K562 treated with DMSO at 1 percent for 48 hours (cell line): Measurements from ENCODE around the gene CFAP43. TPM values are rescaled to one million over a fixed set of nuclear protein-coding genes. Genes with fewer than 3 reads are reported as not detected.

Source experiments
- total RNA-seq: library from RNA; unstranded; fragments of 300-600 nt; gene quantifications from 2 replicates; pipeline ENCODE4 v1.2.3, GENCODE V29; 2022; ENCODE audit warnings: low replicate concordance; ENCODE audit errors: extremely low read depth

CFAP43 gene
- not detected in 2 replicates for total RNA-seq

DNA sequence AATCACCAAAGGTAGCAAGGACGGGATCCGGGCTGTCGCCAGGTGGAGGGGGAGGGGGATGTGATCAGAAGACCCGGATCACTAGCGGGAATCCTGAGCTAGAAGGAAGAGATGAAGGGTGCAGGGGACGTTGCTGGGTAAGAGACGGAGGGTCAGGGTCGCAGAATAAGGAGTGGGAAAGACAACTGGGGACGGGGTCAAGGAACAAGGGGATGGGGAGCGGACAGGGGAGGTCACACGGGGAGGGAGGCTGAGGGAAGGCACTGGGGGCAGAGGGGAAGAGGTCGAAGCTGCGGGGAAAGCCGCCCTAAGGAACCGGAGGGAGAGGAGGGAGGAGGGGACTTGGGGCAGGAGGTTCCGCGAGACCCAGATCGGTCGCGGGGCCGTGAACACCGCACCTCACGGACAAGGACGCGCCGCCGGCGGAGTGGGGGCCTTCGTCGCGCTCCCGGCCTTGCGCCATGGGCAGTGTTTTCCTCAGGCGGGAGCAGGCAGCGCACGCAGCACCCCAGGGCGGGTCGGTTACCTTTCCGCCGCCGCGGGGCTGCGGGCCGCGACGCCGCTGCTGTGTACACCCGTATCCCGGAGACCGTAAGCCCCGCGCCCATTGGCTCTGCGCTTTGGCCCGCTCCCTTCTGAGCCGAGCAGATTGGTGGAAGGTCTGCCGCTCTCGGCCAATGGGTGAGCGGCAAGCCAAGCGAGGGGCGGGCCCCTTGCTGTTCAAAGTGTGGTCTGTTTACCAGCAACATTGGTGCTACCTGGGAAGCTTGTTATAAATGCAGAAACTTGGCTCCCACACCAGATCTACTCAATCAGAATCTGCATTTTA lies at the start of gene CFAP43:
Gene CFAP43 (minus strand): TSS at position 581 of the 829 bp plus-strand sequence. CDS start 118 bp downstream, at position 463.

DNA sequence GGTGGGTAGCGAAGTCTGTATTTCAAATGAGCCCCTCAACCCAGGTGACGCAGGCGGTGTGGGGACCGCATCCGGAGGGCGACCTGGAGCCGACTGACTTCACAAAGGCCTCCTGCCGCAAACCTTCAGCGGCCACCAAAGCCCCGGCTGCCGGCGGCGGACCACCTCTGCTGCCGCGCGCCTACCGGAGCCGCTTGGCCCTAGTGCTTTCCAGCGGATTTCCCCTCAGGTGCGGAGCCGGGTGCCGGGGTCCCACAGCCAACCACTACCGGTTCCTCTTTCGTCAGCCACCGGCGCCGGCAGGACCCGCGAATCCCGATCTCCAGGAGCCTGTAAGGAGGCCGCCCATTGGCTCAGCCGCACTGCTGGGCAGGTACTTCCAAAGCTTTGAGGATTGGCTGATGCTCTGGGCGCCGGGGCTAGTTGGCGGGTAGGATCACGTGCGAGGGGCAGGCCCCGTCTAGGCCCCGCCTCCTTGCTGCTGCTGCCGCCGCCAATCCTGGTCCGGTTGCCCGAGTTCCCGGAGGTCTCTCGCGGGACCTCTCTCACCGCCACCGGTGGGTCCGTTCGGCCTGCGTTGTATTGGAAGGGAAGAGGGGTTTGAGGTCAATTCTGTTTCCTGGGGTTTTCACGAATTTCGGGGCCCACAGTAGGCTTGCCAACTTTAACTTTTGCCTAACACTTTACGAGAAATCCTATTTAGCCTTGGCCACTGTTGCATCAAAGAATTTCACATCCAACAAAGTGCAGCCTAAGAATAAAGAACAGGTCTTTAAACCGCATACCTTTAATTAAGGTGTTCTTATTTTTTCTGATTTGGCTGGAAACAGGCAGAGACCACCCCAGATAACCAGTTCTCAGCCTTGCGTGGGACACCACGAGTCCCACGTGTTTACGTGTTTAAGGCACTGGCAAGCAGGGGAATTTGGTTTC lies 36.8 kb upstream of the CFAP43 start, which contains the start of gene GSTO2:
Gene GSTO2 (plus strand): TSS at position 472 of the 933 bp plus-strand sequence. CDS start 5,732 bp downstream, outside the sequence.

DNA sequence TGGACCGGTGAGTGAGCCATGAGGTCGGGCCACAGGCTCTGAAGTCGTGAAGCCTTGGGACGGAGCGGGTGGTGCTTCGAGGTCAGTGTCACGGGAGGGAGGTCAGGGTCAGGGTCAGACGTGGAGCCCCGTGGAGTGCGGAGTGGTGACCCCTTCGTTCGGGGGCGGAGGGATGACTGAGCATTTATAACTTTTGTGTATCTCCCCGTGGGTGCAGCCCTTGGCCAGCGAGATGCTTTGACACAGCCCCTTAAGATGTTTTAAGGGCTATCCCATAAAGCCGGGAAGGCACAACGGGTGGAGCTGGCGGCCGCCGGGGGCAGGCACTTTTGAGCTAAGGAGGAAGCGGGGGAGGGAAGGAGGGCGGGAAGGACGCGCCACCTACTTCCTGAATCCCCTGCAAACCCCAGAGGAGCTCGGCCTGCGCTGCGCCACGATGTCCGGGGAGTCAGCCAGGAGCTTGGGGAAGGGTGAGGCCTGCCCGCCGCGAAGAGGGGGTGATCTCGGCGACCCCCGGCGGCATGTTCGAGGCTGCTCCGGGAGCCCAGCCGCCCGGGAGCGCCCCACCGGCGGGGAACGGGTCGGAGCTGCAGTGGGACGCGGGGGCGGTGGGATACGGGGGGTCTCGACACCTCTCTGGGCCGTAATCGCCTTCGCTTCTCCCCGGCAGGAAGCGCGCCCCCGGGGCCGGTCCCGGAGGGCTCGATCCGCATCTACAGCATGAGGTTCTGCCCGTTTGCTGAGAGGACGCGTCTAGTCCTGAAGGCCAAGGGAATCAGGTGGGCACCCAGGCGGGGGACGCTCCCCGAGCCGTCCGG lies 22.5 kb upstream of the CFAP43 start, which contains the start of gene GSTO1:
Gene GSTO1 (plus strand): TSS at position 400 of the 818 bp plus-strand sequence. CDS start 37 bp downstream, at position 437.

GRCh38 chr10:104121485-104122224 lies 110.5 kb downstream of the CFAP43 start, which contains the start of gene SFR1:
Gene SFR1 (plus strand): TSS chr10:104122171. CDS start chr10:104122184, 13 bp downstream.

DNA sequence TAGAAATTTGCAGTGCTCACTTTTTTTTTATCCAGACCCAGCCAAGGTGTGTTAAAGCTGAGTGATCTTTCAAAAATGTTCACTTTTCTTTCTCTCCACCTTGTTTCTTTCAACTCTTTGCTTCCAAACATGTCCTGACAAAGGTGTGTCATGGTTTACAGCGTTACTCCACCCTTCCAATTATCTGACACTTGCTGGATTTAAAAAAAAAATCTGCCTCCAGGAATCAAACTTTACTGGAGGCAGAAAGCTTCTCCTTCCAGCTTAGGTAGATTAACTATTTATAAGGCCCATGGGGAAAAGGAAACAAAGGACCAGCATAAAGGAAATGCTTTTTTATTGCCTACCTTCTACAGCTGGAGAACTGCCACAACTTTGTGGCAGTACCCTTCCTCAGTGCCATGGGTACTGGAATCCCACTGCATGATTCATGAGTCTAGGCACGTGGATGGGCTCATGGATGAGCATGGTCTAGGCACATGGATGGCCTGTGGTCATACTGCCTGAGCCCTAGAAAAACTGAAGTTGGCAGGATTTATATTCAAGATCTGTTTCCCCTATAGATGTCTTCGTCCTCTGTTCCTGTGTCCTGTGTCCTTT lies 146.3 kb downstream of the CFAP43 start, which contains the start of gene COL17A1:
Gene COL17A1 (minus strand): TSS at position 80 of the 600 bp plus-strand sequence. CDS start 5,207 bp downstream, outside the sequence.

Other genes with a start within 250 kb of the CFAP43 start
- gene COL17A1, start 146.5 kb downstream of the CFAP43 start, total RNA-seq = not detected in 2 replicates
- gene SFR1, start 110.2 kb downstream of the CFAP43 start, total RNA-seq = not detected in 2 replicates
- not detected in 2 replicates for gene GSTO1, start 22.5 kb upstream of the CFAP43 start, total RNA-seq
- gene GSTO2, start 36.8 kb upstream of the CFAP43 start, total RNA-seq = not detected in 2 replicates
- not detected in 2 replicates for gene ITPRIP, start 106.1 kb upstream of the CFAP43 start, total RNA-seq
- gene CFAP58, start 121.5 kb upstream of the CFAP43 start, total RNA-seq = not detected in 2 replicates